Left hindlimb (tissue), 1 donor: ENCODE measurements around the gene TP53BP2.
"Not testable (repeated sequence)": the region's sequence is repeated elsewhere in the genome, so short reads cannot be mapped to it uniquely, and the experiment has no call there.

Experiments used
- DNase-seq: peaks from one replicate; pipeline ENCODE4 v3.0.0-alpha.2; 2018

The TP53BP2 gene

DNA sequence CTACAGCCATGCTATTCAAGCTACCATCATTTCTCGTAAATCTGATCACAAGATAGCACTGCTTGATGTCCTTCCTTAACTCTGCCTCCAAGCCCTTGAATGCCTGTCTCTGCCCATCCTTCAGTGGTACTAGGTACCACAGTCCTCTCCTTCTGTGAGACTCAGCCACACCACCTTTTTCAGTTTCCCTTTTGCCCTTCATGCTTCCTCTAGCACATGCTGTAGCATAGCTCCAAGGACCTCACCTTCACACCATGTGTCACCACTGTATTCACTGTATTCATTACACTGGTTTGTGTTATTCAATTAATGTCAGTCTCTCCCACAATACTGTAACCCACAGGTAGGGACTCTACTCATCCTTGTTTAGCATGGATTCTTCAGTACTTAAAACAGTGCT lies 8.0 kb upstream of the TP53BP2 start:
- DNase-seq = no peak

DNA sequence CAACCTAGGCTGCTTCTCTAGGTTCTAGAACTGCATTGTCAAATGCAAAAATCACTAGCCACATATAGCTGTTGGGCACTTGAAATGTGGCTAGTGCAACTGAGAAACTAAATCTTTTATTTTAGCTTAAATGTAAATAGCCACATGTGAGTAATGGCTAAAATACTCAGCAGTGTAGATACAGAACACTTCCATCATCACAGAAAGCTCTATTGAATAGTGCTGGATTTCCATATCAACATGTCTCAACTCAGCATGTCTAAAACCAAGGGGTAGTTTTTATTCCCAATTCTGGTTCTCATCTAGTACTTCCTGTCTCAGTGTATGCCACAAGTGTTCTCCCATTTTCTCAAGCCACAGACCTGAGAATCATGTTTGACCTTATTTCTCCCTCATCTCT lies 7.5 kb upstream of the TP53BP2 start:
- no peak for DNase-seq

DNA sequence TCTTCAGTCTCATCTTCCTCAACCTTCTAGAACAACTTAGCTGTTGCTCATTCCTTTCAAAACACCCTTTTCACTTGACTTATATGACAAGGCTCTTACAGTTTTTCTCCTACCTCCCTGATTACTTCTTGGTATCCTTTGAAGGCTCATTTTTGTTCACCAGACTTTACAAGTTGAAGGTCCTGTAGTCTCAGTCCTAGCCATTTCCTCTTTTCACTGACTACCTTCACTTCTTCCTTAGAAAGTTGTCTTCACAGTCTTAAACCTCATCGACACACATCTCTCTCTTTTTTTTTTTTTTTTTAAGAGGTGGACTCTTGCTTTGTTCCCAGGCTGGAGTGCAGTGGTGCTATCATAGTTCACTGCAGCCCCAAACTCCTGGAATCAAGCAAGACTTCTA lies 6.6 kb upstream of the TP53BP2 start:
- DNase-seq = no peak

DNA sequence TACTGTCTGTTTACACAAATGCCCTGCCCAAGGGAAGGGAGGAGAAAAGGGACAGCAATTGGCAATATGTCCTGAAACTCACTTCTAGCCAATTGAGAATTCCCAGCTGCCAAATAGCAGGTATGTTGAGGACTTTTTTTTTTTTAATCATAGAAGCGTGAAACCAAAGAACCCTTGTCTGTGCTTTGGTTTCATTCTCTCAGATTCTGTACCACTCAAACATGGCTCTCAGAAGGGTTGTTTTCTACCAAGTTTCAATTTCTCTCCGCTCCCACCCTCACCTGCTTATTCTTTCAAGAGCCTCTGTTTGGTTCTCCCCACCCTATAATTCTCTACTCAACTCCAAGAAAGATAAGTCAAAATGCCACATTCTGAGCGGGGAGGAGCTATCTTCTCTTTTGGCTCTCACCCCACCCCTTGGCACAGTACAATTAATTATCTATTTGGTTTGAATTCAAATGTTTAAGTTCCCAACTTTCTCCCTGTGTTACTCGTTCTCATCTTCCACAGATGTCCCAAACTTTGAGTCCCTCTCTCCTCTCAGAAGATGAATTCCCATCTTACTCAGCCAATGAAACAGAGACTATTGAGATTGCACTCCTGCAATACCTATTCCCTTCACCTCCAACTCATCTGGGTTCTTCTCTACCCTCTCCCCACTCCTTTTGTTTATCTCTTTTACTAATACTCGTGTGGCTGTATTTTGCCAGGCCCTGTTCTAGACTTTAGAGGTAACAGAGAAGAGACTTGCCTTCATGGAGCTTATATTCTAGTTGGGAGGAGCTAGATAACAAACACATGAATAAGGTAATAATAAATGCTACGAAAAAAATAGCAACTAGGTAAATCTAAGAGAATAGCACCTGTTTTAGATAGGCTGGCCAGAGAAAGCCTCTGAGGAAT lies 3.9 kb upstream of the TP53BP2 start:
- no peak for DNase-seq

DNA sequence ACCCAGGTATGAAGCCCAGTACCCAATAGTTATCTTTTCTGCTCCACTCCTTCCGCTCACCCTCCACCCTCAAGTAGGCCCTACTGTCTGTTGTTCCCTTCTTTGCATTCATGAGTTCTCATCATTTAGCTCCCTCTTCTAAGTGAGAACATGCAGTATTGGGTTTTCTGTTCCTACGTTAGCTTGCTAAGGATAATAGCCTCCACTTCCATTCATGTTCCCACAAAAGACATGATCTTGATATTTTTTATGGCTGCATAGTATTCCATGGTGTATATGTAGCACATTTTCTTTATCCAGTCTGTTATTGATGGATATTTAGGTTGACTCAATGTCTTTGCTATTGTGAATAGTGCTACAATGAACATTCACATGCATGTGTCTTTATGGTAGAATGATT lies 2.8 kb upstream of the TP53BP2 start:
- DNase-seq = no peak

DNA sequence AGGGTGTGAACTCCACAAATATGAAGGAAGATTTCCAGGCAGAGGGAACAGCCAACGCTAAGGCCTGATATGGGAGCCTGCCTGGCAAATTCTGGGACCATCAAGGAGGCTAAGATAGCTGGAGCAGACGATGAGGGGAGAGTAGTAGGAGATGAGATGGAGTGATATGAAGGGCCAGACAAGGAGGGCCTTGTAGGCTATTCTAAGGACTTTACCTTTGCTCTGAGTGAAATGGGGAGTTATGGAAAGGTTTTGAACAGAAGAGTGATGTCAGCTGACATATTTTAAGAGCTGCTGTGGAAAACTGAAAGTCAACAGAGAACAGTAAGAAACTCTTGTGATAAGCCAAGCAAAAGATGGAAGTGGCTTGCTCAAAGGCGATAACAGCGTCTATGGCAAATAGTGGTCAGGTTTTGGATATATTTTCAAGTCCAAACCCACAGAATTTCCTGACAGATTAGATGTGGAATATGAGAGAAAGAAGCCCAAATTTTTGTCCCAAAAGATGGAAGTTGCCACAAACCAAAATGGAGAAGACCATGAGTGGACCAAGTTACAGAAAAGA lies 2.1 kb upstream of the TP53BP2 start:
- DNase-seq = no peak

DNA sequence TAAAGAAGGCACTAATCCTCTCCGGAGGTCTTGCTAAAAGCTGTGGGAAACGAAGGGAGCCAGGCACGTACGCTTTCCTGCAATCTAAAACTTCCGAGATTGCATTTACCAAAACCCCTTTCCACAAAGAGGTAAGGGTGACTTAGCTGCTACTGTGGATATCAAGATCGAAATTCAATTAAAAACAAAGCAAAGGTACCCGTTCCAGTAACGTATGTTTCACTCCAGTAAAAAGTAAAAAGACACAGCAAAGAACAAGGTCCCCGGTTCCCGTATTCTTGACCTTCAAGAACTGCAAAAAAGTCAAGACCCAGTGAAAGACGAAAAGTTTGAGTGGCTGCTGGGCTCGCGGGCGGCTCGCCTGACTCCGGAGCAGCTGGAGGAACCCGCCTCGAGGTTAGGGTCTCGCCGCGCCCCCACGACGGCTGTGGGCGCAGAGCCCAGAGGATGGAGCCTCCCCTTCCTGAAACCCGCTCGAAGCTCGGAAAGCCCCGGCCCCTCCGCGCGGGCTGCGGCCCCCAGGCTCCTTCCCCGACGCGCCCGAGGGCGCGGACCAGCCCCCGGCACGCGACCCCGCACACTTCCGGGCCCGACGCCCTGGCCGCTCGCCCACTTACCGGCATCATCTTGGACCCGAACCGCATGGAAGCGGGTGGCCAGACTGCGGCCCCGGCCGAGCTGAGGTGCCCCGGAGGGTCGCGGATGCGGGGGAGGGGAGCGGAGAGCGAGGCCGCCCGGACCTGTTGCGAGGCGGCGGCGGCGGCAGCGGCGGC lies 524 bp downstream of the TP53BP2 start:
- peak; percentile 89 for DNase-seq

DNA sequence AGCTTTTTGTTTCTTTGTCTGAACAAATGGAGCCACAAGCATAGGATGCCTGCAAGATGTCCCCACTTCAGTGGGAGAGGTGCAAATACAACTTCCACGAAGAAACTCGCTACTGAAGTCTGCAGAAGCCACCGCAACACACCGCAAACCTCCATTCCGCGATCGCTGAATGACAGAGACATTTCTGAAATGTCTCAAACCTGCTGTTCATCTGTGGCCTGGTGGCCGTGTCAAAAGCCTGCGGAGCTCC lies 1.0 kb downstream of the TP53BP2 start:
- DNase-seq = peak; percentile 33

DNA sequence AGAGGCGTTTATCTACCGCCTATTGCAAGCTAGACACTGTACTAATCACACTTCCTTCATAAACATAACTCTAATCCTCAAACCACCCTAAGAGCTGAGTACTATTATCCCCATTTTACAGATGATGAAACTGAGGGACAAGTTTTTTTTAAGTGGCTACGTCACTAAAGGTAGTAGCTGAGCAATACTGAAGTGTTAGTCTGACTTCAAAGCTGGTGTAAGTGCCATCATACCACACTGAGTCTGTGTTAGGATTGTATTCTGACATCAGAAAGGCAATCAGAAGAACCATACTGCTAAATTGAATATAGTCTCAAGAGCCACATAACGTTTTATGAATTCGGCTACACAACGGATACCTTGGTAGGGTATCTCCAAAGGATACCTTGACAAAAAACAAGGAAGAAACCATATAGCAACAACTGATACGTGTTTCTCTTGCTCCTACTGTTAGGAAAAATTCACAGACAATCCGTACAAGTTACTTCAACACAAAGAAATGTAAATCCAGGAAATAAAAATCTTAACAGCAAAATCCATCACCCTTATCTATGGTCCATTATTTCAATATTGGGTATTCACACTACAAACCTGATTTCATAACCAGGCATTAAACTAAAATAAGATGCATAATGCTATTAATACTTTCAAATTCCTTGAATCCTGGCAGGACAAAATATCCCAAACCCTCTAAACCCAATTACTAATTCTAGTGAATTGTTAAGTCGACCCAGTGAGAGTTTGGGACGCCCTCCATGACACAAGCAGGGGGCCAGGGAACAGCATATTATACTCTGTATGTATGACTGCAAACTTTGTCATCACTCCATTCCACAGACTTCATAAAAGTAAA lies 1.6 kb downstream of the TP53BP2 start:
- no peak for DNase-seq

DNA sequence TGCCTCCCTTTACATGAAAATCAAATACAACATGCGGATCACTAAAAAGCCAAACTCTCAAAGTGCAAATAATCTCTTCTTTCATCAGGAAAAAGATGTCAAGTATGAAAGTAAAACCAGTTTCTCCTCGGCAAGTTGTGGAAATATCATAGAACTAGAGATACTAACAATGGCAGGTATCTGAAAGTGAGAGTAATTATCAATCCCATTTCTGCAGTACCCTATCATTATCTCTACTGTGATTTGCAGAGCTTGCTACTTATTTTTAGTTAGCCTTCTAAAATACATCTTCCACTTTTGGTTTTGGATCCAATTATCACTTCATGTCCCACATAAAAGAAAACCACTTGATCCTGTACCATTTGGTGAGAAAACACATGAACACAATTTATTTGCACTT lies 3.0 kb downstream of the TP53BP2 start:
- DNase-seq = no peak

DNA sequence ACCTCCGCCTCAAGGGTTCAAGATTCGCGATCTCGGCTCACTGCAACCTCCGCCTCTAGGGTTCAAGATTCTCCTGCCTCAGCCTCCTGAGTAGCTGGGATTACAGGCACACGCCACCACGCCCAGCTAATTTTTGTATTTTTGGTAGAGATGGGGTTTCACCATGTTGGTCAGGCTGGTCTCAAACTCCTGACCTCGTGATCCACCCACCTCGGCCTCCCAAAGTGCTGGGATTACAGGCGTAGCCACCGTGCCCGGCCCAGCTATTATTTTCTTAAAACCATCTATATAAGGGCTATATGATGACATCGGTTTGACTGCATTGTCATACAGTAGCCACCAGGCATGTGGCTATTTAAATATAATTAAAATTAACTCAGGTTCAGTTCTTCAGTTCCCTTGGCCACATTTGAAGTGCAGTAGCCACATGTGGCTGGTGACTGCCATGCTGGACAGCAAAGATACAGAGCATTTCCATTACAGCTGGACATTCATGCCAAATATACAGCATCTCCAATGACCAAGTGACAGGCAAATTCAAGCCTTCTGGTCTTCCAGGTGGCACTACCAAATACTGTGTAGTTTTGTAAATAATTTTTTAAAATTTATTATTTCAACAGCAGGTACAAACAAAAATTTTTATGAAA lies 3.6 kb downstream of the TP53BP2 start:
- not testable (repeated sequence) for DNase-seq

DNA sequence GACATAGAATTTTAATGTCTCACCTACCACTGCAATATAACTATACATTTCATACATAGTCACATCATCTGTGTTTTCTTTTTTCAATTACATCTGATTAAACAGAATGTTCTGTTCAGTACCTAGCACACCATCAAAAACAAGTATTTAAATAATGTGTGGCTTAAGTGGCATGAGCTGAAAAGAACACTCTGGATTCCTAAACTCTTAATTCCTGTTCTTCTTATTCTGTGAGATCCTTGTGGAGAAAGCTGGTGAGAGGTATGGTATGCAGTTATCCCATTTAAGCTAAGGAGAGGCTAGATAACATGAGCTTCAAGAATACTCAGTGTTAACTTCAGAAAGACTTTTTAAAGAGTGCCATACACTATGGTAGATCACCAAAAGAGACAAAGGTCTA lies 5.5 kb downstream of the TP53BP2 start:
- no peak for DNase-seq

DNA sequence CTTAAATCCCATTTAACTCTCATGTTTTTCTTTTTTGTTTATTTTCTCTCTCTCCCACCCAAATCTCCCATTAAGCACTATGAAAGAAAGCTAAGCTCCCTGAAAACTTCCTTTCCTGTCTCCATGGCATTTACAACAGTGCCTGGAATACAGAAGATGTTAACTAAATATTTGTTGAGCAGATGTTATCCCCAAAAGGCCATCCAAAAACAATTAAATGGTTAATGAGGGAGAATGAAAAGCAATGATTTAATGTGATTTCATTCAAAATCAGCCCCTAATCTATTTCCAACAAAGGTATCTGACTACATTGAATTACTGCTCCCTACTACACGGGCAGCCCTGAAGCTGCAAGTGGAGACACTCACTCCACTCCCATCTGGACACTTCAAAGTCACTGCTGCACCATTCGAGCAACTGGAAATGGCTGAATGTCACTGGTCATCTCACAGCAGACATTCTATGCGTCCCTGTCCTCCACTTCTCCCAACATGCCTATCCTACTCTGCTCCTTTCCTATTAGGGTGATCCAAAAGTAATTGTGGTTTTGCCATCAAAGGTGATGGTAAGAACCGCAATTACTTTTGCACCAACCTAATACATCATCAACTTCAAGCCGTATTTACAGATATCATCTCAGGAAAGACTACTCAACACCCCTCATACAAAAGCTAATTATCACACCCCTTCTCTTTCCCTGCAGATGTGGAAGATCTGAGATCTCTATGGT lies 7.5 kb downstream of the TP53BP2 start:
- DNase-seq = no peak

DNA sequence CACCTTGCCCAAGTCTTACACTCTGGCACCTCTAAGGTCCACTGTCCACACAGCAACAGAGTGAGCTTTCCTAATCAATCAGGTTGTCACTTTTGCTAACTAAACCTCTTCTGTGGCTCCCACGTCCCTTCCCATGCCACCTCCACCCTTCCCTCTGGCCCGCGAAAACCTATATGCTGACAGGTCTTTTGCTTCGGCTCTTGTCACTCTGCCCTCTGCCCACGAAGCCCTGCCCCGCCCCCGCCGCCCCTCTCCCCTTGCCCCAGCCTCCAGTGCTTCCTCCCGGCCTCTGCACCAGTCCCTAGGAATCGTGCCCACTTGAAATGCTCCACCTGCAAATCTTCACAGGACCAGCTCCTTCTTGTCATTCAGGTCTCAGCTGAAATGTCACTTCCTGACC lies 8.1 kb downstream of the TP53BP2 start:
- no peak for DNase-seq

DNA sequence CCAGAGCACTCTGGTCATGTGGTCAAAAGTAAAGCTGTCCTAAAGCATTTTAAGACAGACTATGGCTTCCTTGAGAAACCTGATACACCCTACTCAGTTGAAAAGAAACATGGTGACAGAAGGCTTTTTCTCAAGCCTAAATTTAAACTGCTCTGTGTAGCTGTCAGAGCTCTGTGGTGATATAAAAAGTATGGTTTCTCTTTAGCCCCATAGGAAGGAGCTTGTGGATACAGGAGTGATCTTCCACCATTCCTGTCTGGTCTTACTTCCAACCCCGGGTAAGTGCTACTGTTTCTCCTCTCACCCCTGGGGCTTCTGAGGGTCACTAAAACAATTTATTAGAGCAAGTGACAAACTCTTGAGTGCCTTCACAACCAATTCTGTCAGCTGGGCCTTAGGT lies 8.5 kb downstream of the TP53BP2 start:
- no peak for DNase-seq

DNA sequence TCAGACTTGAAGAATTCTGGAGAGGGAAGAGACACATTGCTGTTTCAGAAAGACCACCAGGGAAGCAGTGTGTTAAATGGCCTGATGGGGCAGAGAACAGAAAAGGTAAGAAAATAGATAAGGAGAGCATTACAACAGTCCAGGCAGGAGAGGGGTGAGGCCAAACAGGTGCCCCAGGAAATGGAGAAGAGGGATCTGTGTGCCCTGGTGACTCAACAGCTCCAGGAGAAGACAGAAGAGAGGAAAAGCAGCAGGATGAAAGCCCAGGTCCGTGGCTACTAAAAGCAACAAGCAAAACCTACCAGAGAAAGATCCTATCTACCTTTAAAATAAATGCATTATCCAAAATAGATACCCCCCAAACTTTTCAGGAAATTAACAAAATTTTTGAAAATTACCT lies 9.2 kb downstream of the TP53BP2 start:
- DNase-seq = no peak

DNA sequence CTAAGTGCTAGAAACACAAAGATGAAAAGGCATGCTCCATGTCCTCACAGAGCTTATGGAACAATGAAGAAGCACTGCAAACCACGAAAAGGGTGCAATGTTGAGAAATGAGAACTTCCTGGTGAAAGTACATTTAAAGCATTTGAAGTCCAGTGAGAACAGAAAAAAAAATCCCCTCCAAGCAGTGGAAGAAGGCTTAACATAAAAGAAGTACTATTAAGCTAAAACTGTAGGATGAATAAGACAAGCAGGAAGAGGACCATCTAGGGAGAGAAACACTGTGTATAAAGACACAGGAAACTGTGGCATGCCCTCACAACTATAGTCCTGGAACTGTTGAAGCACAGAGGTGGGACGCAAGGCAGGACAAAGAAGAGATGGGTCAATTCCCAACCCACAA lies 10.0 kb downstream of the TP53BP2 start:
- no peak for DNase-seq

DNA sequence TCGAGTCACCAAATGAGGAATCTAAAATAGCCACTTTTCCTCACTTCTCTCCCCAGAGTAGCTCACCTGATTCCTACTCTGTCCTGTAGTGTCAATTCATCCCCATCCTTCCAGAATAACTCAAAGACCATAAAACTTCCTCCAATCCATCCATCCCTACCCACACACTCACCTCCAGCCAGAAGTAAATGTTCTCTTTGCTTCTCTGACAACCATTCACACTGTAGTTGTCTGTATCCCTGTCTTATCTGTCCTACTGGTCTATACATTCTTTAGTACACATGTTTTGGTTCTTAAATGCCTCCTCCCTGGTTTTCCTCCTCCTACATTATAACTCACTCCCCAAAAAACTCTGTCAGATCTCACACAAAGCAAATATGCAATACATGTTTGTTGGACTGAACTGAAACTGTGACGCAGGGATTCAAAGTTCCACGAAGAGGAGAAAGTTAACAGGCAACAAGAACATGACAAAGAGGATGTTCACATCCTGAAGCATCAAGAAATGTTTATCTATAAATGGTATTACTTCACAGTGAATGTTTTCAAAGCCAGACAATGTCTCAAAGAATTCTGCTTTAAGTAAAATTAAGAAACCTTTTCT lies 11.0 kb downstream of the TP53BP2 start:
- DNase-seq = no peak

DNA sequence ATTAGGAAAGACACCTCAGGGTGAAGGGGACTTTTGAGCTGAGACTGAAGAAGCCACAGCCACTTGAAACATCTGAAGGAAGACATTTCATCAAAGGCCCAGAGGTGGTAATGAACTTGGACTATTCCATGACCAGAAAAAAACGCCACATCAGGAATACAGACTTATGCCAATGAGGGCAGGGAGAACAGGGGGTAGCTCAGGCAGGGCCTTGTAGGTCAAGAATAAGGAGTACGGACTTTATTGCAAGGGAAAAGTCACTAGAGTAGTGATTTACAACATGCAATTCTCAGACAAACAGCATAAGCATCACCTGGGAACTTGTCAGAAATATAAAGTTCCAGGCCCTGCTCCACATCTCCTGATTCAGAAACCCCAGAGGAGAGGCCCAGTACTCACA lies 11.8 kb downstream of the TP53BP2 start:
- DNase-seq = no peak

DNA sequence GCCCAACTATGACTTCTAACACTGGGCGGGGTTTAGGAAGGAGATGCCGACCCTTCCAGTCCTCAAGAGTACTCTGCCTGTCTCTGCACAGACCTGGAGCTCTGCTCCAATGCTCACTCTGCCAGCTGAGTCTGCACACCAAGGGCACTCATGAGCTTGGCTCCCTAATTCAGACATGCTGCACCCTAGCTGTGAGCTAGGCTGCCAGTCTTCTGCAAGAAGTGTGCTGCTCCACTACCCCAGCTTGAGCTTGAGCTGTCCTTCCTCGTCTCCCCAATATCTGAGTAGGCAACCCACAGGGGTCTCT lies 13.2 kb downstream of the TP53BP2 start:
- DNase-seq = no peak

DNA sequence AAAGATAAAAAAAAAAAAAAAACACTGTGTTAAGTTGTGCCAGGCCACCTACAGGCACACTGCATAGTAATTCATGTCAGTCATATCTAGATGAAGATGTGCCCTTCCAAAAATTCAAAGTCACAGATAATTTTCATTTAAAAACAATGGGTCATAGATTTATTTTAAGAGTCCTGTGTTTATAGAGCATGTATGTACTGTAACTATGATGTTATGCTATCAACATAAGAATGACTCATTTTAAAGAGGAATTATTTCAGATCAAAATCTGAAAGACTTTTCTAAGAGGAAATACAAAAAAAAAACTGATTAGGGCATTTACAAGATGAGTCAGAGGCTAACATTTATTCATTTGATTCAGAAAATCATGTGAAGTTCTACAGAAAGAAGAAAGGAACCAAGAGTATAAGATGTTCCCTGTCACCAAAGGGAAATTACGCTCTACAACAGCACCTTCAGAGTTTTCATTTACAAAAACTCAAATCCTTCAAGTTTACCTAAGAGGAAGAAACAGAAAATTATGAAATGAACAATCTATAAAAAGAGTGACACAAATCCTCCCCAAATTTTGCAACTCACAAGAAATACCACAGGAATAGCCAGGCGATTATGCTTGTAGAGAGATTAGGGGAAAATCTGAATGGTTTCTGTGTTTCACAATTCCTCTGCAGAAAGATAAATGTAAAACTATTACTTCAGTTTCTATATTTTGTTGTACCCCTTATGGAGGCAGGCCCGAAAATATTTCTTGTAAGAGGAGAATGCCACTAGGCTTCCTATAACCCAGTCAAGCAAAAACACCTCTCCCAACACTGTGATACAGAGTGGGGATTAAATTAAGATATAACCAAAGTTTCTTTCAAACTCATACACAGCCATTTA lies 13.8 kb downstream of the TP53BP2 start:
- DNase-seq = no peak
